AG09309 (cell line): Measurements from ENCODE around the gene METTL13.
A peak's percentile ranks its signal among the peaks of the same experiment; 100 is the strongest.

ENCODE experiments used
- DNase-seq: peaks from one replicate; pipeline ENCODE4 v3.0.0-alpha.2; 2010; ENCODE audit warnings: low read depth
- H3K4me3 ChIP-seq: 2 replicates; pipeline ENCODE4 v1.5.1; 2011; ENCODE audit warnings: mild to moderate bottlenecking, low read depth, low read length, moderate library complexity; ENCODE audit not compliant: control insufficient read depth
- TF ChIP-seq, protein P1 (sequence below): IDR thresholded peaks from 2 replicates; pipeline ENCODE4 v1.5.1; 2011; ENCODE audit warnings: mild to moderate bottlenecking, low read depth, low read length, inconsistent platforms; ENCODE audit not compliant: insufficient read depth, control insufficient read depth; ENCODE audit errors: missing control alignments

The METTL13 gene

DNA sequence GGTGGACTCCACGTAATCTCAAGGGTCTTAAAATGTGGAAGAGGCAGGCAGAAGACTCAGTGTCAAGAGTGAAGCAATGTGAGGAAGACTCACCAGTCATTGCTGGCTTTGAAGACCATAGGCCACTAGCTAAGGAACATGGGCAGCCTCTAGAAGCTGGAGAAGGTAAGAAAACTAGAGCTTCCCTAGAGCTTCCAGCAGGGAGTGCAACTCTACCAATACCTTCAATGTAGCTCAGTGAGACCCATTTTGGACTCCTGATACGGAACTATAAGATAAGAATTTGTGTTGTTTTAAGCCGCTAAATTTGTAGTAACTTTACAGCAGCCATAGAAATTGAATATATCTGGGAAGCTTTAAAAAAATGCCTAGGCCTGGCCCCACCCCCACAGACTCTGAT lies 18.9 kb downstream of the METTL13 start:
- TF ChIP-seq, protein P1, sequence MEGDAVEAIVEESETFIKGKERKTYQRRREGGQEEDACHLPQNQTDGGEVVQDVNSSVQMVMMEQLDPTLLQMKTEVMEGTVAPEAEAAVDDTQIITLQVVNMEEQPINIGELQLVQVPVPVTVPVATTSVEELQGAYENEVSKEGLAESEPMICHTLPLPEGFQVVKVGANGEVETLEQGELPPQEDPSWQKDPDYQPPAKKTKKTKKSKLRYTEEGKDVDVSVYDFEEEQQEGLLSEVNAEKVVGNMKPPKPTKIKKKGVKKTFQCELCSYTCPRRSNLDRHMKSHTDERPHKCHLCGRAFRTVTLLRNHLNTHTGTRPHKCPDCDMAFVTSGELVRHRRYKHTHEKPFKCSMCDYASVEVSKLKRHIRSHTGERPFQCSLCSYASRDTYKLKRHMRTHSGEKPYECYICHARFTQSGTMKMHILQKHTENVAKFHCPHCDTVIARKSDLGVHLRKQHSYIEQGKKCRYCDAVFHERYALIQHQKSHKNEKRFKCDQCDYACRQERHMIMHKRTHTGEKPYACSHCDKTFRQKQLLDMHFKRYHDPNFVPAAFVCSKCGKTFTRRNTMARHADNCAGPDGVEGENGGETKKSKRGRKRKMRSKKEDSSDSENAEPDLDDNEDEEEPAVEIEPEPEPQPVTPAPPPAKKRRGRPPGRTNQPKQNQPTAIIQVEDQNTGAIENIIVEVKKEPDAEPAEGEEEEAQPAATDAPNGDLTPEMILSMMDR = no peak
- DNase-seq = no peak
- no peak overlapping the region for H3K4me3 ChIP-seq

DNA sequence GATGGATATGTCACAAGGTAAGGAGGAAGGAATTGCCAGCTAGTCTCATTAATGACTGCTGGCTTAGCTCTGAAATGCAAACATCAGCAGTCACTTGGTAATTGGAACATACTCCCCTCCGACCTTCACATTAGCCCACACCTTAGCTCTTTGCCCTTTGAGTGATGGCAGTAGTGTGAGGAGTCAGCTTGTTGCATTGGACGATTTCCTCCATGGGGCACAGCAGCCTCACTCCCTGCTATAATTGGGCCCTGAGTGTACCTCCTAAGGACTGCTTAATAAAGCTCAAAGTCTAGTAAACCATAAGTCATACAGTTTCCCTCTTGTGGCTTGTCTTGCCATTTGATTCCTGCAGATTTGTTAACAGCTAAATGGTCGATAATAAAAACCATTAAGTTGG lies 19.4 kb downstream of the METTL13 start:
- no peak overlapping the region for H3K4me3 ChIP-seq
- TF ChIP-seq, protein P1 = no peak
- DNase-seq = no peak

DNA sequence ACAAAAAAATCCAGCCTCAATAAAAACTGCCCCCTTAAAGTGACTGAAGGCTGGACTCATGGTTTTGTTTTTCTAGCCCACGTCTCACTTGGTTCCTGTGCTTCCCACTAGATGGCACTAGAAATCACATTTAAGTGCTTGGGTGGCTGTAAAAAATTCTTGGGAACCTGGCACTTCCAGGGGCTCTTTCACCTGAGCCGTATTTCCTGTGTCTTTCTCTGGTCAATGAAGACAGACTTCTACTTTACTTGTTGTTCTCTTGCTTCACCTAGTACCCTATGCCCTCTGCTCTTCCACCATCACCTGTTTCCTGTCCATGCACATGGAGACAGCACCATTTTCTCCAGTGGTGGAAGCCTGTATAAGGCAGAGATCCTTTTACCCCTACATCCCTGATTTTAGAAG lies 20.0 kb downstream of the METTL13 start:
- H3K4me3 ChIP-seq = no peak overlapping the region
- no peak for DNase-seq
- TF ChIP-seq, protein P1 = peak; percentile 83

DNA sequence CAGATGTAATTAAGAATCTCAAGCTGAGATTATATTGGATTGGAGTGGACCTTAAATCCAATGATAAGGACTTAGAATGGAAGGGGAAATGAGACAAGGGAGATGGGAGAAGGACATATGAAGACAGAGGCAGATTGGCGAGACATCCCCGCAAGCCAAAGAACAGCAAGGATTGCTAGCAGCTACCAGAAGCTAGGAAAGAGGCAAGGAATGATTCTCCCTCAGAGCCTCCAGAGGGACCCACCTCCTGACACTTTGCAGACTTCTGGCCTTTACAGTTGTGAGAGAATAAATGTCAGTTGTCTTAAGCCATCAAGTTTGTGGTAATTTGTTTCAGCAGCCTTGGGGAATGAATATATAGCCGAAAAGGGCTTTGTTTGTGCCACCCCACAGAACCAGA lies 20.7 kb downstream of the METTL13 start:
- TF ChIP-seq, protein P1 = no peak
- H3K4me3 ChIP-seq = no peak overlapping the region
- DNase-seq = no peak

DNA sequence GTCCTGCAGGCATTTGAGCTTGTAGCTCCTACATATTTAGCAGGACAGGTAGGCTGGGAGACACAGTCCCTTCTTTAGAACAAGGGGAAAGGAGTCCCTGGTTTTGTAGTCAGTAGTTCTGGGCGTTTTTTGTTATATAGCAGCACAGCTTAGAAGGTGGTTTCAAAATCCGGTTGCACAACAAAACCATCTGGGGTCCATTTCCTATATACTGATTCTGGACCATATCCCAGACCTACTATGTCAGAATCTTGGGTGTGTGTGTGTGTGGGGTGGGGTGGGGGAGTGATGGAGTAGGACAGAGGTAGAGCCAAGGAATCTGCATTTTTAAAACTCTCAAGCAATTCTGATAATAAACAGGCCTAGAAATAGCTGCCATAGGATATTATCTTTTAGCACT lies 21.6 kb downstream of the METTL13 start:
- DNase-seq = peak; percentile 71
- TF ChIP-seq, protein P1 = no peak
- no peak overlapping the region for H3K4me3 ChIP-seq

DNA sequence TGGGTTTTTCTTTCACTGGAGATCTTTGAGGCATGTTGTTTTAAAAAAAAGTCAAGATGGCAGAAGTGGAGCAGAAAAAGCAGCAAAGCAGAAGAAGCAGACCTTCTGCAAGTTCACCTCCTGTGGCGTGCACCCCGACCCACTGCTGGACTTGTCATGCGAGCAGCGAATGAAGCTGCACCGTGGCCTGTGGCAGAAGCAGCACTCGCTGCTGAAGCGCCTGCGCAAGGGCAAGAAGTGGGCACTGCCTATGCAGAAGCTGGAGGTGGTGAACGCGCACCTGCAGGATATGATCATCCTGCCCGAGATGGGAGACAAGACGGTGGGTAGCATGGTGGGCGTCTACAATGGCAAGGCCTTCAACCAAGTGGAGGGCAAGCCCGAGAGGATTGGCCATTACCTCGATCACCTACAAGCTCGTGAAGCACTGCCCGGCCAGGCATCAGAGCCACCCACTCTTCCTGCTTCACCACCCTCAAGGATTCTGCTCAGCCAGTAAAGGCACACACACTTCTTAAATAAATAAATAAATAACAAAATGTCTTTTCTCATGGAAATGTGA lies 22.1 kb downstream of the METTL13 start:
- no peak overlapping the region for H3K4me3 ChIP-seq
- DNase-seq = no peak
- TF ChIP-seq, protein P1 = no peak
